Activated CD4-positive, alpha-beta T cell treated with anti-CD3 and anti-CD28 coated beads, Interleukin-2, amount 50 U/mL, for 4 hours (primary cell): ENCODE data around the gene TSHZ2.

Experiments used
- DNase-seq, 2 experiments: peaks; one replicate each; pipeline ENCODE4 v3.0.0-alpha.2; 2020

The TSHZ2 gene

DNA sequence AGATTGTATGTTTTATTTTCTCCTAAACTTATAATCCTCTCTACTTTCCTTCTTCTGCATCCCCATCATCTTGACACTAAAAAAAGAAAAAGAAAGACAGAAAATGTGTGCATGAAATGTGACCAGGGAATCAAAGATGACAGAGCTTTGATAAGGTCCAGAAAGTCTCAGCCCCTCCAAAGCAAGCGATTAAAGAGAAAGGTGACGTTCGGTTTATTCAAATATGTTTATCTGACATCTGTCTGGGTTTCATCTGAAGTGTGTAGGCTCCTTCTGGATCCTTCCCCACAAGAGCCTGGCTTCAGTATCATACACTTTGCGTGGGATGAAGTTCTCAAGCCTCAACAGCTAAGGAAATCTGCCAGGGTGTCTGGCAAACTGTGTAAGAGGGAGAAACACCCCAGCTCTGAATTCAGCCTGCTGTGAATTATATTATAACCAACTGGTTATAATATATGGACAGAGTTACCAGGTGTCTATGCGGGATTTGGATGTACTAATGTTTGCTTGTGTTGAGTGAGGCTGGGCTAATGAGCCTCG is 358.5 kb downstream of the TSHZ2 start:
- DNase-seq = no peak

DNA sequence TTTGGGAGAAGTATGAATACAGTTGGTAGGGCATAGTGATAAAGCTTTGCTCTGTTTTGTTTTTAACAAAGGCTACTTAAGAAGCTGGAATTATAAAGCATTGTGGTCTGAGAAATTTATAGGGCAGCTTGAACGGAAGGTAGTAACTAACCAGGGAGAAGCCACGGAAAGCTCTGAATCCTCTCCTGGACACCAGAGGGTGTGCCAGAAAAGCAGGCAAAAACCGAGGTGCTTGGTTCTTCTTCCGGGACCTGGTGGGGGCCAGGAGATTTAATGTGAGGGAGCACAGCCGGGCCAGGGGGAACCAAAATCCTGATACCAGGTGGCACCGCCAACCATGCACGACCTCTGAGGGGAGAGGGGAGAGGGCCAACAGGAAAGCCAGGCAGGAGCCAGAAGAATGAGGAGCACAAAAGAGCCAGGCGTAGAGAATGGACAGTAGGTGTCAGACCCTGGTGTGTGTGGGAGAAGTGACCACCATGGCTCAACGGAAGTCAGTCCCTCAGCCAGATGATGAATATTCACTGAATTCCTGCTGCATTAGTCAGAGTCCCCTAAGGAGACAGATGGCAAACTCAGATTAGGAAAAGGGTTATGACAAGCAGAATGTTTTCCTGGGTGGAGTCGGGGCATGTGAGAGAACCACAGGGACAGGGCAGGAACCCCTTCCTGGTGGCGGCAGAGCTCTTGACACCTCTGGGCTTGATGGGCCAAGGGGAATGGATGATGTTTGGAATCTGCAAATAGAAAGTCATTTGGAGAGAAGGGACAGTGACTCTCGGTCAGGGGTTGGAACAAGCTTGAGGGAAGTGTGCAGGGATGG is 359.2 kb downstream of the TSHZ2 start:
- DNase-seq = no peak

DNA sequence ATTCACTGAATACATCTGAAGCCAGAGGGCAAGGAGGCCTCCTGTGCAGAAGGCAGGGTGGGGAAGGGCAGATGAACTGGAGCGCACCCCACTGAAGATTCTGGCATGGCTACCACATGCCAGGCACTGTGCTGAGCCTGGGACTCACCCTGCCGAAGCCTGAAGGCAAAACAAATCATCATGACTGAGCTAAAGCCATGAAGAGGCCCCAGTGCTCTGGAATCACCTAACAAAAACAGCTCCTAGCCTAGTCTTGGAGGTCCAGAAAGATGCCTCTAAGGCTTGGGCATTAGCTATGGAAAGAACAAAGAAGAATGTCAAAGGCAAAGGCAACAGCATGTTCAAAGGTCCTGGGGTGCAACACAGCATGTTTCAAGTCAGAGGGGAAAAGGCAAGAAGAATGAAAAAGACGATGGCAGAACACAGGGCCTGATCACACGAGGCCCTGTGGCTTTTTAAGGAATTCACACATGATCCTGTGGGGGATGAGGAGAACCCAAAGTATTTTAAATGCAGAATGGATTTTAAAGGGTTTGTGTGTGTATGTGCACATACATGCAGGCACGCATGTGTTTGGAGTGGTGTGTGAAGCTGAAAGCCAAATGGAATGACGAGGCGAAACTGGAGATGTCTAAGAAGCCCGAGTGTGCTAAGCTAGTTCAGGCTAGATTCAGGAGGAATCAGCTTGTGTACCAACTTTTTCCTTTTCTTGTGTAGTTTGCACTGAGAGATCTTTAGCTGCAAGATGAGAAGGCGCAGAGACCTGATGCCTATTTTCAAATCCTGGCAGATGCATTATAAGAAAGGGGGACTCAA is 360.1 kb downstream of the TSHZ2 start:
- DNase-seq = no peak

DNA sequence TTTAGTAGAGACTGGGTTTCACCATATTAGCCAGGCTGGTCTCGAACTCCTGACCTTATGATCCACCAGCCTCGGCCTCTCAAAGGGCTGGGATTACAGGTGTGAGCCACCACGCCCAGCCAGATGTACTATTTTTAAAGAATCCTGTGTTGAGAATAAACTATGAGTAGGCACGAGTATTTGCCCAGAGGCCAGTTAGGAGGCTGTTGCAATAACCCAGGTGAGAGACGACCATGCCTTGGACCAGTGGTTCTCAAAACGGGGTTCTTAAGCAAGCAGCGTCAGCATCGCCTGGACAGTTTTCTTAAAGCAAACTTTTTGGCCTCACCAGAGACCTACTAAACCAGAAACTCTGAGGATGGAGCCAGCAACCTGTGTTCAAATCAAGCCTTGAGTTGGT is 362.7 kb downstream of the TSHZ2 start:
- no peak for DNase-seq

DNA sequence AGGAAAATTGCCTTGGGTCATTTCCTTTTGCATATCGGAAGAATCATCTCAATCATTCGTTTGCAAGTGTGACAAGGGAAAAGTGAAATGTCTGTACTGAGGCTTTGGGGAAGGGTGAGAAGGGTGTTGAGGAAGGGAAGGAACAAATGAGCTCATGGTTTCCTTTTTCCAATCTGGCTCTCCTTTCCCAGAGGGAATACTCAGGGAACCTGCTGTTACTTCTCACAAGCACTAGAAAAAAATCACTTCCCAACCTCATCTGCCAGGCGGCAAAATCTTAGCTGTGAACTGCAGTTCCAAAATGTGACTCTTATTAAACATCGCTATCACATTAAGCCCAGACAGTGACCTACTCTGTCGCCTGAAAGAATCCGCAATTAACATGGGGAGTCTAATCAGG is 363.4 kb downstream of the TSHZ2 start:
- no peak for DNase-seq

DNA sequence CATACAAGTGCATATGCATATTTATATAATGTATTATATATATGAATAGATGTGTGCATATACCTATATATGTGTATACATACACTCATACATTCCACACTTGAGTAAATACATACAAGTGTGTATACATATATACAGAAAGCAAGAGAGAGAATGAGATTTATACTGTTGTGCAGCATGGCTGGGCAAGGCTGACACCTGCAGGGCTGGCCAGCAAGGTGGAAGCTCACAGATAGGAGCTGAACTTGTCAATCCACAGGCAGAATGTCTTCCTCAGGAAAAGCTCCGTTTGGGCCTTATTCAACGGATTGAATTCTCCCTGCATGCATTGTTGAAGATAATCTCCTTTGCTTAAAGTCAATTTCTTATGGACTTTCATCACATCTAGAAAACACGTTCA is 364.7 kb downstream of the TSHZ2 start:
- no peak for DNase-seq

DNA sequence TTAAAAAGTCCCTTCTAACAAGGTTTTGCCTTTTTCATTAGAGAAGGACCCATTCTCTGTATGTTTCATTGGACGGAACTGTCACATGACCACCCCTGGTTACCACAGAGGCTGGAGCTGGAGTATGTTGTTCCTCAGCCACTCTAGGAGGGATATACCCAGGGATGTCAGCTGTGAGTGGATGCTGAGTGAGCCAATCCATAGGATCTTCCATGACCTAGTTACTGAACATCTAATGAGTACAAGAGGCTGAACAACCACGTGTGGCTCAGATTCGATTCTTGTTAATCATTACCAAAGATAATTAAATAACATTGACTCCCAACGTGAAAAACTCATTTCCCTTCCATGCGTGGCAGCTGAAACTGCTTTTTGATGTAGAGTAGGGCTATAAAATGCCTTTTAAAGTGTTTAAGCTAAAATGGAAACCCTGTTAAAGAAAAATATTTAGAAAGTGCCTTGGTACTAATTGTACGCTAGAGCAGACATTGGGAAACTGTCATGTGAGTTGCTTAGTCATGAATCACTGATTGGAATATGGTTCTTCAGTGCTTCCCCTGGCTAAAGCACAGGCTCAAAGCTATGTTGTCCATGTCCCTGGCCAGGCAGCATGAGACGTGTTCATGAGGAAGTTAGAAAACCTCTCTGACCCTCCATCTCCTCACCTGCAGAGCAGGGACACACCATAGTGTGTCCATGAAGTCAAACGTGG is 365.4 kb downstream of the TSHZ2 start:
- no peak for DNase-seq

DNA sequence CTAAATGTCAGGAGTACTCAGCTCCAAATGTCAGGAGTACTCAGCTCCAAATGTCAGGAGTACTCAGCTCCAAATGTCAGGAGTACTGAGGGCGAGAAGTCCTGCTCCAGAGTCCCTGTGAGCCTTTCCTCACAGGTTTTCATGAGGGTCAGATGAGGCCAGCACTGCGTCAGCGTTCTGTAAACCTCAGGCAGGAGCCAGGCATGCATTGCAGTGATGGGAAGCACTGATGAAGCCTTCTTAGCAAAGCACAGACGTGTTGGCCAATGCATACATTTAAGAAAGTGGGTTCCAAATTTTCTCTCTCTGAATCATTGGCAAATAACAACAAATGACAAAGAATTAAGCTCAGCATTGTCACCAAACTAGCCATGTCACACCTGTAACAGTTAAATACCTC is 366.6 kb downstream of the TSHZ2 start:
- DNase-seq = no peak

DNA sequence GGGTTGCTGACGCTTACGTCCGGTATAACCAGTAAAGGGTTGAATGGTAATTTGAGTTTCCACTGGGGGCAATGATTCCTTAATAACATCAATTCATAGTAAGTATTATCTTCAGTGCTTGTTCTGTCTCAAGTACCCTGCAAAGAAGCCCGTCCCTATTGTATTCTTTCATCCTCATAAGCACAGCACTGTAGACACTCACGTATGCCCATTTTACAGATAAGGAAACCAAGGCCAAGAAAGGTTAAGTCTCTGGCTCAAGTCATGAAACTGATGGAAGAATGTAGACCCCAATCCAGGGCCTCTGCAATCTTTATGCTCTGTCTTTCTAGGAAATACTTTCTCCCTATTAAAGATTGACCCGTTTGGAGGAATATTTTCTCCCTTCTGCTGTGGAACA is 370.3 kb downstream of the TSHZ2 start:
- no peak for DNase-seq

DNA sequence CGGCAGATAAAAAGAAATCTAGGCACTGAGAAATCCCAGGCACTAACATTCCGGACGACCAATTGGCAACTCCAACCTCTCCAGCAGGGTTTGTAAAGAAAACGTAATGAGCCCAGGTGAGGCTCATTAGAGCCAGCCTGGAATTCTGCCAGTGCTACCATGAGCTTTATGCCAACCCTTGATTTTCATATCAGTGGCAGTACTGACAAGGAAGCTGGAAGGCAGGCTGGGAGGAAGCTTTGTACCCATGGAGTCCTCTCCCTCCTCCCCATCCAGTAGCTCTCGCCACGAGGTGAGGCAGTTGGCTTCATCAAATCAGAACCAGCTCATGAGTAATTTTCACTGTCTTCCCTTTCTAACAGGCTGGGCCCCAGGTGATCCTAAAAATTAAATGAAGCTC is 371.3 kb downstream of the TSHZ2 start:
- DNase-seq = no peak

DNA sequence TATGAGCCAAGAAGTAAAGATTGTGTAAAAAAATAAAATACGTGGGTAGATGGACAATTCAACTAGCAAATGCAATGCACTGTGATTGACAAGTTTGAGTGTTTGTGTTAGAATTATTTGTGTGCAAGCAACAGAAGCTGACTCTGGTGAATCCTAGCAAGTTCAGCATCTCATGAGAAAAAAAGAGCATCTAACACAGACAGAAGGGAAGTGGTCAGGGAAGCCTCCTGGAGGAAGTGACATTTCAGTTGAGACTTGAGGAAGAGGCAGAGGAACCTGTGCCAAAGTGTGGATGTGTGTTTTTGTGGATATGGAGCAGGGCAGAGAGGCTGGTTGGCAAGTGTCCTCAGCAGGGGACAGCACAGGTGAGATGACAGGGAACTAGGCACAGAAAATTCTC is 372.7 kb downstream of the TSHZ2 start:
- no peak for DNase-seq

DNA sequence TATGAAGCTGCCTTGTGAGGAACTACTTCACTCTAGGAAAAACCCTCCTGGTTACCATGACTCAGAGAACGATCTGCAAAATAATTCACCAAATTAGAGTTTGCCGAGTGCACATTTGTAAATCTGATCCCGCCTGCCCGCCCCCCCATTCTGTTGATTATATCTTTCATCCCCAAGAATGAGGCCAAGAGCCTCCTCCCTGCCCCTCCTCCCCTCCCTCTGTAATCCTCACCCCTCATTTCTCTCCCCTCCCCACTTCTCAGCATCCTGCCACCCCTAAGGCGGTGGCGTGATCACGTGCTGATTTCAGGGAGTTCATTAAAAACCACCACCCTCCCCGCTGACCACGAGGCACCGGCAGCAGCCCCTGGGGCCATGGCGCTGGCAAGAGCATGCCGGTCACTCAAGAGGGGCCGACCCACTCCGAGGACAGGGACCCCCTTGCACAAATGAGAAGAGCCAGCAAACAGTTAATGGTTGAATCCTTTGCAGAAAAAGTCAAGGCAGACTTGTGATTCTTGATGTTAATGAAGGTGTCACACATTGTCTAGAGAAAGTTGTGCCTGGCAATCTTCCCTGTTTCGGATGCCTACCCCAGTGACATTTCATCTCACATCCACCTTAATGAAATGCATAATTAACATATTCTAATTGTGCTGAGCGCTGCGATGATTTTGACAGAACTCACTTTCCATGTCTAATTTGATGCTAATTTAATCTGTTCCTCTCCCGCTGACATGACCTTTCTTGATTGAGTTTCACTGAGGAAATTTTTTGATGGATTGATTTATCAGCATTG is 373.6 kb downstream of the TSHZ2 start:
- DNase-seq = no peak

DNA sequence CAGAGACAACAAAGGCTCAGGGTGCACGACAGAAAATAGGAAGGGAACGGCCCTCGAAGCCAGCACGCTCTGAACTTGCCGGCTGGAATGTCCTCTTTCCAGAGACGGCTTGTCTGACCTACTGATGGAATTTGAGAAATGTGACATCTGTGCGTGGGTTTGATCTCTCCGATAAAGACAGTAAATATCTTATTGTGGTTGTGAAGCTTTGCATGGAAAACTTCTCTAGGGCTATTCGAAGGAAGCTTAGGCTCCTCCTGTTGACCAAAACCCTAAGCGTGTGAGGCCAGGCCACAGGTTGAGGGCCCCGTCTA is 374.1 kb downstream of the TSHZ2 start:
- no peak for DNase-seq

DNA sequence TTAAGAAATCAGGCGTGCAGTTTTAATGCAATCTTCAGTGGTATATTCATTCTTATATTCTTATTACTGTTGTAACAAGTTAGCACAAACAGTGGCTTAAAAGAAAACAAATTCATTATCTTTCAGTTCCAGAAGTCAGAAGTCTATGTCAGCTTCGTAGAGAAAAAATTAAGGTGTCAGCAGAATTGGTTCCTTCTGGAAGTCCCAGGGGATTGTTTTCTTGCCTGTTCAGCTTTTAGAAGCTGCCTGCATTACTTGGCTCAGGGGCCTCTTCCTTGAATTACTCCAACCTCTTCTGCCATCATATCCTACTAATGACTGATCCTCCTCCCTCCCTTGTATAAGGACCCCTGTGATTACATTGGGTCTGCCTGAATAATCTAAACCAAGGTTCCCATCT is 377.6 kb downstream of the TSHZ2 start:
- no peak for DNase-seq

DNA sequence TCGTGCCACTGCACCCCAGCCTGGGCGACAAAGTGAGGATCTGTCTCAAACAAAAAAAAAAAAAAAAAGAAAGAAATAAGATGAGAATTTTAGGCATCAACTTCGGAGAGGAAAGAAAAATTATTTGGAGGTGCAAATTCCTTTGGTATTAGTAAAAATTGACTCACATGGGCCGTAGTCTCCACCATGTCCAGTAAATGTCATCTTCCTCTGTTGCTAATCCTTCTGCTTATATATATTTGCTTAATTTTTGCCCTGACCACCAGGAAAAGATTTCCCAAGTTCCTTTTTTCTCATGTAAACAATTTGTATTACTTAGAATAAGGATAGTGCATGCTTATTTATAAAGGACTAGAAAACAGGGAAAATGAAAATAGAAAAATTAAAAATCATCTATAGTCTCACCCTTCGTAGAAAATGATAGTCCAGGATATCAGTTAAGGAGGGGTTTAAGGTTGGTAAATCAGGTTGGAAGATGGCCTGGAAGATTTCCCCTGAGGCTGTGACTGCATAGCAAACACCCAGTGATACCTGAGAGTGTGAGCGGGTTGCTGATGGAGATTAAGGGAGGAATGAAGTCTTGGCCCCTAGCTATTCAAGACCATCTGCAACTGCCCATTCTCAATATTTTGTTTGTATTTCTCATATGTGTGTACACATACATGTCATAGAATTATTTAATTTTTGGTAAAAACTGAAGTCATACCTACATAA is 380.7 kb downstream of the TSHZ2 start:
- DNase-seq = no peak

DNA sequence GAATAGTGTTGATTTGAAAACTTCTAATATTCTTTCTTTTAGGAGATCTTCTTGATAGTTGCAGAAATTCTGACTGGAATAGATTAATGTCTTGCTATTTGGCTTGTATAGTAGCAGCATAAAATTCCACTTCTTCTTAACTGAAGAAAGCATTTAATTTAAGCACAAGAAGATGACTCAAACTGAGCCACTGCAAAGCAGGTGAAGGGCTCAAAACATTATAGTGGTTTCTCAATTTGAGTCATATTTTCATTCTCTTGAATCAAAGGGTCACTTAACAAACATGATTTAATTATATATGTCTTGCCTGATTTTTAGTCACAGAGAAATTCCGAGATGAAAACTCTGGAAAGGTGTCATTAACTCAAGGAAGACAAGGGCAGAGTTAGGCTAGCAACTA is 382.2 kb downstream of the TSHZ2 start:
- no peak for DNase-seq

DNA sequence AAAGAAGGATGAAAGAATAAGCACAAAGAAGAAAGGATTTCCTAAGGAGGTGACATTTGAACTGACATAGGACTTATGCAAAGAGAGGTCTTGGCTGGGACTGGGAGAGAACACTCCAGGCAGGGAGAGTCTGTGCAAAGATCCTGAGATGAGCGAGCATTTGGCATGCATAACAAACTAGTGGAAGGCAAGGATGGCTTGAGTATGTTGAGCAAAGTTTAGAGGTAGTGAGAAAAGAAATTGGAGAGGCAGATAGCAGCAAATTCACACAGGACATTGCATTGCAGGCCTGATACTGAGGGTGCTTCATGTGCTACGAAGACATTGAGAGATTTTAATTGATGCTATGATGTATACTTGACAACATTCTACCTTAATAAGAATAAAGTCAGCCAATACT is 383.6 kb downstream of the TSHZ2 start:
- DNase-seq = no peak

DNA sequence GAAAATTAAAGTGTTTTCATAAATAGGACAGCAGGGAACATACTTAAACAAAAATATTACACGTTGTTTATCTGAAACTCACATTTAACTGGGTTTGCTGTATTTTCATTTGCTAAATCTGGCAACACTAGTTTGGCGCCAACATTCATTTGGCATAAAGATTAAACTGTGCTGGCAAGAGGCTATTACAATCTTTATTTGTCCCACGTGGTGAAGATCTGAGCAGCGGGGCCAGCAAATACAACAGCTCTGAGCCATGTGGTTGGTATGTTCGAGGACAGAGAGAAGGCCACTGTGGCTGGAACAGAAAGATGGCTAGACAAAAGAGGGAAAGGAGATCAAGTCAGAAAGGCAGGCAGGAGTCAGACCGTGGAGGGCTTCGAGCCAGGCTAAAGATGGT is 387.3 kb downstream of the TSHZ2 start:
- no peak for DNase-seq

DNA sequence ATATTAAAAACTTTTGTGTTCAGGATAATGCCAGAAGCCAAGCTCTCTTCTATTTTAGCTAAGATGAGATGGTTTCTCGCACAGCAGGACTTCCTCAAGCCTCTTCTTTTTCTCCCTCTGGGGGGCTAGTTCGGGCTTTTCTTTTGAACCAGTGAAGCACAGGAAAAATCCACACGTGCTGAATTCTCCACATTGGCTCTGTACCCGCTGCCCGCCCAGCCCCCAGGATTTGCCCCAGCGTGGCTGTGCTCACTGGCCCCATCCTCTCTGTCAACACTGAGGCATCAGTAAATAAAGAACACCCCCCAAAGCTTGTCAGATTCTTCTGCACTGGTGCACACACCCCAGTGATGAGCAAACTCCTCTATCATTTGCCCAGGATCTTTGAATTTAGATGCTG is 388.7 kb downstream of the TSHZ2 start:
- DNase-seq = no peak

DNA sequence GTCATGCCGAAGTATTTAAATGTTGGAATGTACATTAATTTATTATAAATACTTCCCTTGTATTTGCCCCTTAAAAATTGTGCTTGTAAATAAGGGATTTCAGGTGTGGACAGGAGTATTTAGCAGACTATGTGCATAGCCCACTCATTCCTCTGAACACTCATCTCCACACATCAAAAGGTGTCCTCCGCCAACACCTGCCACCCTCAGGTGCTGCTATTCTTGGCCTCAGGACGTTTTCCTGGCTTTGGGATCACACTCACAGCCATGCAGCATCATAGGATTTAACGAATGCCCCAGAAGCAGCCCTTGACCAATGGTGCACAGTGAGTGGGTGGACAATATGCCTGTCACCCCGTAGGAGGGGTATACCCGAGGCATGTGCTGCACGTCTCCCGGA is 390.6 kb downstream of the TSHZ2 start:
- DNase-seq = no peak

DNA sequence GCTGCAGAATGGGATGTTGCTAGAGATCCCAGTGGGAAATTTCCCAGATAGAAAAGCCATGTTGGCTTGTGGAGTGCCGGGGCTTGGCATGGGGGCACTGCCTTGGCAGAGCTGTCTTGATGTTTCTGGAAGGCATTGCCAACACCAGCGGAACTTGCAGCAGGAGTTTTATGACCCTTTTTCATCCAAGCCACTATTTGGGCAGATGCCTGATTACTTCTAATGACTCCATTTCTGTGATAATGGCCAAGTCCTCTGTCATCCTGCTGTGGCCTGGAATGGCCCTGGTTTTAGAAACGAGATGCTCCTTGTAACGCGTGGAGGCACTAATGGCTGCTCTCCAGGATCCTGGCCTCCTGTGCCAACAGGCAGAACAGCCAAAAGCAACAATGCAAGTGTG is 392.5 kb downstream of the TSHZ2 start:
- DNase-seq = no peak

DNA sequence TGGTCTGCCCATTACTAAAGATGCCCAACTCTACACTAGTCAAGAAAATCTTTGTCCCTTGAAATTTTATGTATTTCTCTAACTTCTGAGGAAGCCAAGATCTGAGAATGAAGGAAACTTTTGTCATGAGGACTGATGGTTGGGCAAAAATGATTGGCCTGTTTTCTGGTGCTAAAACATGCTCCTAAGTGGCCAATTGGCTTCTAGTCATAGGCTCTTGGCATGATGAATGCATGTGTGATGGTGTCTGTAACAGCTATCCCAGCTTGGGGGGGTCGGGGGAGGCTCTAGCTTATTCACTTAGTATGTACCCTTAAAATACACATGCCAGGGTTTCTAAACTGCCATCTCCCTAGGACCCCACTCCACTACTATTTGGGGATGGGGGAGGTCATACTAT is 392.9 kb downstream of the TSHZ2 start:
- DNase-seq = no peak
